CD14-positive monocyte (primary cell): ENCODE data around the gene TRMU. TPM values are rescaled to one million over a fixed set of nuclear protein-coding genes. Genes with fewer than 3 reads are reported as not detected.

Source experiments
- DNase-seq, 3 donors: peaks; one replicate each; pipeline ENCODE4 v3.0.0-alpha.2; 2011 to 2022
- H2AFZ ChIP-seq: 2 replicates; pipeline ENCODE4 v1.6.0; 2012; ENCODE audit warnings: mild to moderate bottlenecking, low read depth, low read length, inconsistent platforms; ENCODE audit not compliant: insufficient read depth, poor library complexity, severe bottlenecking
- H3K27ac ChIP-seq, 2 donors: 1 replicate in 1 of 2; 2 replicates in 1 of 2; pipeline ENCODE4 v1.5.1; 2012 to 2013; ENCODE audit warnings: low read length in 2 of 2, control low read depth in 1 of 2, inconsistent platforms in 1 of 2, low read depth in 1 of 2, mild to moderate bottlenecking in 1 of 2
- H3K27me3 ChIP-seq, 2 donors: one replicate each; pipeline versions ENCODE4 v1.6.0 to v1.6.1; 2011 to 2013; ENCODE audit warnings: low read length in 2 of 2; ENCODE audit not compliant: control insufficient read depth in 2 of 2, insufficient read depth in 2 of 2
- H3K36me3 ChIP-seq, 2 donors: replicated peaks in 1 of 2; 1 replicate in 1 of 2; 2 replicates in 1 of 2; pipeline versions ENCODE4 v1.5.1 to v1.6.1; 2012 to 2013; ENCODE audit warnings: low read length in 2 of 2, control low read depth in 1 of 2, inconsistent platforms in 1 of 2, mild to moderate bottlenecking in 1 of 2; ENCODE audit not compliant: insufficient read depth in 2 of 2, control insufficient read depth in 1 of 2
- H3K4me1 ChIP-seq, 2 donors: 1 replicate in 1 of 2; 2 replicates in 1 of 2; pipeline versions ENCODE4 v1.5.1 to v1.6.1; 2012 to 2013; ENCODE audit warnings: low read length in 2 of 2, control low read depth in 1 of 2, inconsistent platforms in 1 of 2, mild to moderate bottlenecking in 1 of 2, moderate library complexity in 1 of 2; ENCODE audit not compliant: insufficient read depth in 2 of 2, control insufficient read depth in 1 of 2
- H3K4me2 ChIP-seq: replicated peaks from 2 replicates; pipeline ENCODE3; 2012; ENCODE audit warnings: low read length, moderate library complexity, mild to moderate bottlenecking; ENCODE audit not compliant: poor library complexity, severe bottlenecking; ENCODE audit errors: extremely low read depth
- H3K4me3 ChIP-seq, 3 experiments: fragments of 200-600 bp in 1 of 3; sonication (generic) in 1 of 3; replicated peaks in 1 of 3; 1 replicate in 2 of 3; 2 replicates in 1 of 3; pipeline ENCODE4 v1.5.1; 2011 to 2013; ENCODE audit warnings: low read length in 3 of 3, mild to moderate bottlenecking in 3 of 3, control low read depth in 2 of 3, low read depth in 2 of 3, inconsistent platforms in 1 of 3, moderate library complexity in 1 of 3
- H3K79me2 ChIP-seq: 2 replicates; pipeline ENCODE4 v1.6.0; 2012; ENCODE audit warnings: mild to moderate bottlenecking, control low read depth, inconsistent platforms, low read length, moderate library complexity; ENCODE audit not compliant: insufficient read depth
- H3K9ac ChIP-seq: 2 replicates; pipeline ENCODE4 v1.6.0; 2017; ENCODE audit warnings: low read length, mild to moderate bottlenecking; ENCODE audit not compliant: insufficient read depth, poor library complexity, severe bottlenecking
- H3K9me3 ChIP-seq, 2 donors: replicated peaks in 1 of 2; 1 replicate in 1 of 2; 2 replicates in 1 of 2; pipeline versions ENCODE4 v1.5.1 to v1.6.1; 2012 to 2013; ENCODE audit warnings: low read length in 2 of 2, control low read depth in 1 of 2; ENCODE audit not compliant: control insufficient read depth in 1 of 2, insufficient read depth in 1 of 2
- H4K20me1 ChIP-seq: 2 replicates; pipeline ENCODE4 v1.6.0; 2012; ENCODE audit warnings: mild to moderate bottlenecking, low read length, control low read depth, moderate library complexity; ENCODE audit not compliant: insufficient read depth
- H3K27ac Mint-ChIP-seq, 7 donors: one replicate each; pipeline ENCODE4 v1.8.0; 2020; ENCODE audit warnings: mild to moderate bottlenecking in 7 of 7, mixed read lengths in 7 of 7, moderate library complexity in 6 of 7, inconsistent platforms in 2 of 7
- H3K27me3 Mint-ChIP-seq, 3 donors: one replicate each; pipeline ENCODE4 v1.8.0; 2021 to 2022; ENCODE audit warnings: low read depth in 3 of 3, mild to moderate bottlenecking in 3 of 3, mixed read lengths in 3 of 3, moderate library complexity in 3 of 3, inconsistent platforms in 1 of 3
- H3K36me3 Mint-ChIP-seq, 2 donors: one replicate each; pipeline ENCODE4 v1.8.0; 2020; ENCODE audit warnings: mixed read lengths in 2 of 2, inconsistent platforms in 1 of 2, mild to moderate bottlenecking in 1 of 2
- H3K4me1 Mint-ChIP-seq: one replicate; pipeline ENCODE4 v1.8.0; 2020; ENCODE audit warnings: mild to moderate bottlenecking, mixed read lengths
- H3K4me3 Mint-ChIP-seq, 2 donors: one replicate each; pipeline ENCODE4 v1.8.0; 2020; ENCODE audit warnings: mild to moderate bottlenecking in 2 of 2, mixed read lengths in 2 of 2, moderate library complexity in 1 of 2
- H3K9me3 Mint-ChIP-seq, 7 donors: one replicate each; pipeline ENCODE4 v1.8.0; 2020 to 2022; ENCODE audit warnings: mixed read lengths in 7 of 7, mild to moderate bottlenecking in 6 of 7, moderate library complexity in 6 of 7, inconsistent platforms in 2 of 7
- WGBS: methylation state at CpG from one replicate; pipeline ENCODE4 v1.1.5; 2013; ENCODE audit warnings: missing lambda C conversion rate; ENCODE audit not compliant: insufficient coverage; 5-methylcytosine and 5-hydroxymethylcytosine counted together
- intact Hi-C, 2 donors: fragments of 100-400 bp; cut with micrococcal nuclease; formaldehyde crosslinking; loops; one replicate each; pipeline versions ENCODE4 v1.15.0 to v1.15.1; 2023
- polyA plus RNA-seq, 3 donors: library from polyadenylated mRNA; depleted of rRNA in 1 of 3; unstranded in 2 of 3; stranded (reverse) in 1 of 3; fragments of 300-500 nt in 2 of 3; fragments of >200 nt in 1 of 3; fragmentation: Illumina TruSeq in 2 of 3; gene quantifications; 1 replicate in 2 of 3; 2 replicates in 1 of 3; pipeline ENCODE4 v1.2.3, GENCODE V29; 2012 to 2021
- TF ChIP-seq, protein P1 (sequence below): fragments of 200-600 bp; IDR thresholded peaks from one replicate; pipeline ENCODE4 v1.8.0; 2022; ENCODE audit warnings: antibody characterized with exemption, mild to moderate bottlenecking

The TRMU gene
- polyA plus RNA-seq, 3 donors, result 4.7 to 32.9 (median 5.6) TPM

DNA sequence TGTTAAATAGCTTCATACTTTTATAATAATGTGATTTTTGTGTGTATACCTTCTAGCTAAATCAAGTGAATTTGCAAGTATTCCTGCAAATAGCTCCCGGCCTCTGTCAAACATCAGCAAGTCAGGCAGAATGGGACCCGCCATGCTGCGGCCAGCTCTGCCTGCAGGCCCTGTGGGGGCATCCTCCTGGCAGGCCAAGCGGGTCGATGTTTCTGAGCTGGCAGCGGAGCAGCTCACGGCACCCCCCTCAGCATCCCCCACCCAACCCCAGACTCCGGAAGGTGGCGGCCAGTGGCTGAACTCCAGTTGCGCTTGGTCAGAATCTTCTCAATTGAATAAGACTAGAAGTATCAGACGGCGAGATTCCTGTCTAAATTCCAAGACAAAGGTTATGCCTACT is 19.5 kb upstream of the TRMU start:
- Histone ChIP-seq H2AFZ (no peak overlapping the region), H4K20me1 (no peaks in the 10 kb centered on the region), H3K9ac (no peak overlapping the region), H3K27me3 (no peaks in the 10 kb centered on the region), H3K27ac (no peak overlapping the region), H3K4me1 (no peaks in the 10 kb centered on the region), H3K79me2 (peaks cover 36% of the 10 kb centered on the region), H3K4me2 (no peak overlapping the region), H3K9me3 (no peaks in the 10 kb centered on the region), H3K36me3 (peaks cover 52 to 85% of the 10 kb centered on the region in 2 donors), H3K4me3 (no peak overlapping the region)
- Mint-ChIP-seq H3K9me3 (no peaks in the 10 kb centered on the region), H3K36me3 (peaks cover 61 to 81% of the 10 kb centered on the region in 2 donors), H3K27me3 (no peaks in the 10 kb centered on the region), H3K4me3 (no peak overlapping the region), H3K4me1 (no peaks in the 10 kb centered on the region), H3K27ac (peak overlapping the region in 1 of 7 donors; percentile 36)
- no peak for DNase-seq
- 97% methylated on average over 7 of the region's 12 CpGs for WGBS
- TF ChIP-seq, protein P1, sequence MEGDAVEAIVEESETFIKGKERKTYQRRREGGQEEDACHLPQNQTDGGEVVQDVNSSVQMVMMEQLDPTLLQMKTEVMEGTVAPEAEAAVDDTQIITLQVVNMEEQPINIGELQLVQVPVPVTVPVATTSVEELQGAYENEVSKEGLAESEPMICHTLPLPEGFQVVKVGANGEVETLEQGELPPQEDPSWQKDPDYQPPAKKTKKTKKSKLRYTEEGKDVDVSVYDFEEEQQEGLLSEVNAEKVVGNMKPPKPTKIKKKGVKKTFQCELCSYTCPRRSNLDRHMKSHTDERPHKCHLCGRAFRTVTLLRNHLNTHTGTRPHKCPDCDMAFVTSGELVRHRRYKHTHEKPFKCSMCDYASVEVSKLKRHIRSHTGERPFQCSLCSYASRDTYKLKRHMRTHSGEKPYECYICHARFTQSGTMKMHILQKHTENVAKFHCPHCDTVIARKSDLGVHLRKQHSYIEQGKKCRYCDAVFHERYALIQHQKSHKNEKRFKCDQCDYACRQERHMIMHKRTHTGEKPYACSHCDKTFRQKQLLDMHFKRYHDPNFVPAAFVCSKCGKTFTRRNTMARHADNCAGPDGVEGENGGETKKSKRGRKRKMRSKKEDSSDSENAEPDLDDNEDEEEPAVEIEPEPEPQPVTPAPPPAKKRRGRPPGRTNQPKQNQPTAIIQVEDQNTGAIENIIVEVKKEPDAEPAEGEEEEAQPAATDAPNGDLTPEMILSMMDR, result no peak
- intact Hi-C loops, result no loop called here

- DNase-seq, result no peak
- no peak overlapping the region for H2AFZ ChIP-seq
- no peak overlapping the region for H3K4me2 ChIP-seq
- no peaks in the 10 kb centered on the region for H3K4me1 Mint-ChIP-seq
- no peaks in the 10 kb centered on the region for H3K27me3 ChIP-seq
- H3K4me3 ChIP-seq, result no peak overlapping the region
- H4K20me1 ChIP-seq, result no peaks in the 10 kb centered on the region
- 98% methylated on average over 16 of the region's 20 CpGs for WGBS
- H3K79me2 ChIP-seq, result peaks cover 41% of the 10 kb centered on the region
- H3K27me3 Mint-ChIP-seq, result no peaks in the 10 kb centered on the region
- H3K27ac ChIP-seq, result no peak overlapping the region
- no peaks in the 10 kb centered on the region for H3K4me1 ChIP-seq
- H3K9me3 ChIP-seq, result no peaks in the 10 kb centered on the region
- H3K9me3 Mint-ChIP-seq, result no peaks in the 10 kb centered on the region
- no peak overlapping the region for H3K9ac ChIP-seq
- H3K27ac Mint-ChIP-seq, result peak overlapping the region in 2 of 7 donors; percentile 14 to 36
- peaks cover 69 to 86% of the 10 kb centered on the region in 2 donors for H3K36me3 Mint-ChIP-seq
- H3K36me3 ChIP-seq, result peaks cover 51 to 85% of the 10 kb centered on the region in 2 donors
- intact Hi-C loops, result no loop called here
- H3K4me3 Mint-ChIP-seq, result no peak overlapping the region
- TF ChIP-seq, protein P1, result no peak
Observed at GRCh38 chr22:46317646-46318045, 17.9 kb upstream of the TRMU start.
